ENCODE measurements around the gene SOST.

SOST gene

GRCh38 chr17:43740541-43740940, 18.1 kb downstream of the SOST start:
- no peak for DNase-seq

DNA sequence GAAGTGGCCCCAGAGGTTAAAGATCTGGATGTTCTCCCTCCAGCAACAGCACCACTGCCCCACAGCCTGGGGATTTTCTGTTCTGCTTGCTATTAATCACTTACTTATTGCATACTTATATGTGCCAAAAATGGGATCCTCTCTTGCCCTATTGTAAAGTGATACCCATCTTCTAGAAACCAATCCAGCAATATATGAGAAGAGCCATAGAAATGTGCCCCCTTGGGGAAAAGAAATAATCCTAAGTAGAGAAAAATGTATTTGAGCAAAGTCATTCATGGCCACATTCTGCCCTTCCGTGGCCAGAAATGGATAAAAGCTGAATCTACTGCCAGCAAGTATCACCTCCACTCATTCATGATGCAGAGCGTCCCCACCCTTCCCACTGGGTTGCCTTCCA, 20.9 kb downstream of the SOST start:
- DNase-seq, result no peak

DNA sequence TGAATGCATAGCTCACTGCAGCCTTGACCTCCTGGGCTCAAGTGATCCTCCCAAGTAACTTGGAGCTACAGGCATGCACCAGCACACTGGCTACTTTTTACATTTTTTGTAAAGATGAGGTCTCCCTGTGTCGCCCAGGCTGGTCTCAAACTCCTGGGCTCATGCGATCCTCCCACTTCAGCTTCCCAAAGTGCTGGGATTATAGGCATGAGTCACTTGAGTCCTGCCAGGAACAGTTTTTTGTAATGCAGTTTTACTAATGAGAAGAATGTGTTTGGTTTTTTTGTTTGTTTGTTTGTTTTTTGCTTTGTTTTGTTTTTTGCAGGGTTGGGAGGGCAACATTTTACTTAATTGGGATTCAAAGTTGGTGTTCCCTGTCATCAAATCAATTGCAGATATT, 22.2 kb downstream of the SOST start:
- no peak for DNase-seq

DNA sequence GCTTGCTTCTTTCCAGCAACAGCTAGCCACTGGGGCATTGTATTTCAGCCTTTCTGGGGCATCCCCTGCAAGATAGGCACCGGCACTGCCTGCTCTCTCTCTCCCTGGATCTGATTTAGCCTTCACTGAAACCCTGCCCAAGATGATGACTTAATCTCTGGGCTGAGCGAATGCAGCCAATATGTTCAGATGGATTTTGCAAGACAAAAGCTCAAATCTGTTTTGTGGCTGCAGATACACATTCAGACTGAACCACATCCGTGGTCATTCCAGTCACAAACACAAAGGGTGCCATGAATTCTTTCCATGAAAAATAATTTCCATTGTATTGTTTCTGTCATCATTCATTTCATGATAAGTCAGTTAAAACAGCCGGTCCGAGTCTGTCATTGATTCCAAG, 24.2 kb downstream of the SOST start:
- DNase-seq, result no peak

DNA sequence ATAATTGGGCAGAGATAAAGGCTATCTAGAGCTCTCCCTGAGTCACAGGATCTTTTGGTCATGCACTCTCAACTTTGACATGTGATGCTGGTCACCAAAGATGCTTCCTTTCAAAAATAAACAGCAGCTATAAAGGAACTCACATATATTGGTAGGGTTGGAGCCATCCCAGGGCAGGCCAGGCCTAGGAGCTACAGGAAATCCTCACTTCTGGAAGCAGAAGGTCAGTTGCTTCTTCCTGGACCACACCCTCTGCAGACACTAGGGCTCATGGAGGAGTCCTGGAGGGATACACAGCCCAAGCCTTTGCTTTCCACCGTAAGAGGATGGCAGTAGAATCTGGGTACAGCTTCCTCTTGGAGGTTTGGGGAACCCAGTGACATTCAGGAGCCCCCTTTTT, 24.6 kb downstream of the SOST start:
- no peak for DNase-seq

DNA sequence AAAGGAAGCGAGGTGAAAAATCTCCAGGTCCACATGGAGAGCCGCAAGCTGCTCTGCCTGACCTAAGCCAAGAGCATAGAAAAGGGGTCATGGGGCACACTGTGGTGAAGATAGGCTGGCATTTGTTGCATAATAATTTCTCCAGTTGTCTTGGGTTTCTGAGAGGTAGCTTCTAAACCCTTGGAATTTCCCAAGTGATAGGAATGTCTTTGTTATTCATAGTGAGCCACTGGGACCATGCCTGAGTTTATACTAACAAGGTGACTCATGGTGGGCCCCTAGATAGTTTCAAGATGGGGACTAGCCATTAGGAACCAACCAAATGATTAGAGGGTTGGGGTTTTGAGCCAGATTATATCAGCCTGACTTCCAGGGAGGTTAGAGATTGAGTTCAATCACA, 25.6 kb downstream of the SOST start:
- no peak for DNase-seq

DNA sequence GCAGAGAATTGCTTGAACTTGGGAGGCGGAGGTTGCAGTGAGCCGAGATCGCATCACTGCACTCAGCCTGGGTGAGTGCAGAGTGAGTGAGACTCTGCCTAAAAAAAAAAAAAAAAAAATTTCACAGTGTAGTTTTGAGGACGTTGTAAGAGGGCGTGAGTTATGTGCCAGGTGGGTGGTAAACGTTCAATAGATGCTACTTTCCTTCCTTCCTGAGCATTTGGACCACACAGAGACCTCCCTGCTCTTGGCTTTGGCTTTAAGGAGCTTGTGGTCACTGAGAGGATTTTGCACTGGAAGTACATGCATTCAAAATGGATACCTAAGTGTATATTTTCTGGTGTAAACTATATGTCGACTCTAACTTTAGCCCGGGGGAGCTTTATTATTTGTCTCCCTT, 30.5 kb downstream of the SOST start:
- DNase-seq, result no peak

GRCh38 chr17:43723697-43724359, 34.8 kb downstream of the SOST start:
- DNase-seq, result no peak

DNA sequence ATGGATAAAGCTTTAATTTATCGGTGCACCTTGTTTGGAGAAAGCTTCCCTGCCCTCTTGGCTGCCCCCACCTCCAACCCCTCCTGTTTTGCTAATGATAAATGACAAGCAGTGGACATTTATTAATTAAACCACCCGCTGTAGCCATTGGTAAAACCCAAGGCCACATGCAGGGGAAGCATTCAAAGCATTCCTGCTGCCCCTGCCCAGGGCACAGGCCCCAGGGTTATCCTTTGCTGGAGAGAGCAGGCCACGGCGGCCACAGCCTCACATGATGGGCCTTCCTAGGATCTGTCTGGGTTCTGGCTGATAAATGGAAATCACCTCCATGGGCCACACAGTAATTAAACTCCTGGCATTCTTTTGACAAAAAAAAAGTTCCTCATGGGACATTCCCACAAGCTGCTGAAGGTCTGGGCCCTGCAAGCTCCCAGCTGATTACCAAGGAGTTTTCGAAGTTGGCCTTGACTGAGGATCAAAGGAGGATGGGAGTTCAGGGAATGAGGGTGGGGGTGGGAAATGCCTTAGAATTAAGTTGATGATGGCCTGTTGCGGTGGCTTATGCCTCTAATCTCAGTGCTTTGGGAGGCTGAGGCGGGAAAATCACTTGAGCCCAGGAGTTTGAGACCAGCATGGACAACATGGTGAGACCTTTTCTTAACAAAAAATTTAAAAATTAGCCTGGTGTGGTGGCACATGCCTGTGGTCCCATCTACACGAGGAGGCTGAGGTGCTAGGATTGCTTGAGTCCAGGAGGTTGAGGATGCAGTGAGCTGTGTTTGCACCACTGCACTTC, 35.5 kb downstream of the SOST start:
- DNase-seq, result no peak

DNA sequence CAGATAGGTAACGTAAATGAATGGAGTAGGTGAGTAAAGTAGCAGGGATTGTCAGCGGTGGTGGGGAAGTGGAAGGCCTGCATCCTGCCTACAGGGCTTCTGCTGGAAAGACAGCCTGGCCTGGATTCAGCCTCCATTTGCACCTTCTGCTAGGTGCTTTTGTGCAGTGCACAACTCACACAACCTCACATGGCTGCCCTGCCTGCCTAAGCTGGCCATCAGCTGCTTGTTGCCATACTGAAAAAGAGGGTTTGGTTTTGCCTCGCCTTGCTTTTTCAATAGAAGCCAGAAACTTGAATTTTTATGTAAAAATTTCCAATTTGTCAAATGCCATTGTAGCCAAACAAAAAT, 36.3 kb downstream of the SOST start:
- DNase-seq, result no peak

- DNase-seq, result no peak
Observed at GRCh38 chr17:43721537-43722268, 36.9 kb downstream of the SOST start.

DNA sequence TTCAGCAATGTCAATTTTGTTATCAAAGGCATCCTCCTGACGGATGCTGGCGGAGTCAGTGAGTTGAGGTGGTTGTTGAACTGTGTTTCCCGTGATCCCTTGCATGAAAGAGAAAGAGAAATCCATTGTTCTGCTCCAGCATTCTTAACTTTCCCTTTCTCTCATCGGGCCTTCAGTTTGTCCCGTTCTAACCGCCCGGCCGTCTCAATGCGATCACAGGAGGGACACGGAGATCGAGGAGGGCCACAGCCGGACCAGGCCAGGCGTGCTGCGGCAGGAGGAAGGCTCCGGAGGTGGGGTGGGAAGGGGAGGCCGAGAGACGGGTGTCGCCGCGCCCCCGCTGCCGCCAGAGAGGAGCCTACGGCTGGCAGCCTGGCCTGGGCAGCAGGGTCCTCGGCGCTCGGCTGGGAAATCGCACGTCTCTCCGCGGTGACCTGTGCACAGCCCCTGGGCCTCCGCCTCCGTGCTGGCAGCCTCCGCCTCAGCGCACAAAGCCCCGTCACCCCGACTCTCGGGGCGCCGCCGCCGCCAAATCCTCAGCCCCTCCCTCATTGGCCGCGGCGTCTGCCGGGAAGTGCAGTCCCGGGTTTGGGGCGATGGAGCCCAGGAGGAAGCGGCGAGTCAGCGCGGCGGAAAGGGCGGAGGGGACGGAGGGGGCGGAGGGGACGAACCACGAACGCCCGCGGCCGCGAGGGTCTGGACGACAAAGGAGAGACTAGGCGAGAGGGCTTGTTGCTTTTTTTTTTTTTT, 38.1 kb downstream of the SOST start:
- peak; percentile 24 for DNase-seq

DNA sequence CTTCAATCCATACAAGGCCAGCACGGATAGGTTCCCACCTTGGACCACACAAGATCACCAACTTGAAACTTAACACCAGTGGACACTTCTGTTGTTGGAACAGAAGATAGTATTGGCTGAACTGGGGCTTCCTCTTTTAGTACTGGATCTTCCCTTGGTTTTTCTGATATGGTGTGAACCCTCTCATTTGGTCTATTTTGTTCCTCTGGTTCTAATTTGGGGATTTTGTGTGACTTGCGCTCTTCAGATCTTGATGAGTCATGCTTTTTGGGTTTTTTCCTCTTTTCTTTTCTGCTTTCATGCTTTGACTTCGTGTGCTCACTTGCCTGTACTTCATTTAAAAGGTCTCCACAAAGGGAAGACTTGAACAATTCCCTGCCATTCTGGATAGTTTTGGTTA, 39.0 kb downstream of the SOST start:
- DNase-seq, result no peak

DNA sequence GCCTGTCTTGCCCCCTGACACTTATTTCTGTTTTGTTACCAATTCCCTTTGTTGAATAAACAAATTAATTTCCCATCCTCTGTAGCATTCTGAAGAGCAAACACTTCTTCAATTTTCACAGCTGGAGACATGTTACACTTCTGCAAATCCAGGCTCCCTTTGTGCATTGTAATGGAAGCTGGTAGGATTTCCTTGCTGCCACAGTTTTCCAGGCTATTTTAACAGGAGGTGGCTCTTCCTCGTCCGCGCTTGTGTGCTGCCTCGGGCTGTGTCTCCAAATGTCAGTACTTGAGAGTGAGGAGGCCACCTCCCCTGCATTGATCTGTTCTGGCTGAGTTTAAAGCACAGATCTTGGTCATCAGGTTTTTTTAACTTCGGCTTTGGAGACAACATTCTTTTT, 40.0 kb downstream of the SOST start:
- DNase-seq, result no peak

- DNase-seq, result no peak
Observed at GRCh38 chr17:43717913-43718312, 40.7 kb downstream of the SOST start.

GRCh38 chr17:43714465-43715149, 44.0 kb downstream of the SOST start:
- DNase-seq, result no peak

DNA sequence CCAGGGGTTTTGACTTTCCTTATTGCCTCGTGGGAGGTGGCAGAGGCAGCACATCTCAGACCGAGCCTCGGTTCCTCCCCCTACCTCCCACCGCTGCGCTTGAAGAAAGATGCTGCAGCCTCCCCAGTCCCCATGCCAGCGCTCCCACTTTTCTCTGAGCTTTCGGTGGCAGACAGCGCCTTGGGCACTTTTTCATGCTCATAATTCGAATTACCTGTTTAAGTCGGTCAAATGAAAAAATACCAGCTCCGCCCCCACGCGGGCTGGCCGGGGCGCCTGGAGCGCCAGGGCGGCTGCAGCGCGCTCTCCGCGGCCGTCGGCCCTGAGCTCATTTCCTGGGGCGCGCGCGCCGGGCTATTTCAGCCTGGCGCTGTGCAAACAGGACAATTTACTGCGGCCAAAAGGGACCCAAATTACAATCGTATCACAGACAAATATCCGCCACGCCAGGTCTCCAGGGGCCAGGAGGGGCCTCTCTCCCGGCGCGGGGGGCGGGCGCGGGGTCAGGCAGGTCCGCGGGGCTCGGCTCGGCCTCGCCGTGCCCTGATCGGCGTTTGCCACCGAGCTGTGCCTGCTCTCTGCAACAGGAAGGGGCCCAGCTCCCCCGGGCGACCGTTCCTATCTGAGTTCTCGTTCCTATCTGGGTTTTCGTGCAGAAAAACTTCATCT, 45.0 kb downstream of the SOST start:
- no peak for DNase-seq

- no peak for DNase-seq
Observed at GRCh38 chr17:43712397-43712796, 46.2 kb downstream of the SOST start.

DNA sequence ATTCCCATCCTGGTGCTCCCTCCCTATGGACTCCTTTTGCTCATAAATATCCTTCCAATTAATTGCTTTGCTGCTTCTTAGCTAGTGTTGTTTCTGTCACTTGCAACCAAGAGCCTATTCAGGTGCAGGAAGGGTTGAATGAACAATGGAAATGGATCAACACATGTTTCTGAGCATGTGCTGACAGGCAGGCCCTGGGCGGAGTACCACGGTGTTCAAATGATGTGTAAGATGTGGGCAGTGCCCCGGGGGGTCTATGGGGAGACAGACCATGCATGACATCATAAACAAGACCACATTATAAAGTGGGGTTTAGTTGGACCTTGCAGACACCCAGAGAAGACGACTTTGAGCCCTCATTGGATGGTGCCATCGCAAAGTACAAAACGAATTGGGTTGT, 48.5 kb downstream of the SOST start:
- no peak for DNase-seq

- no peak for DNase-seq
Observed at GRCh38 chr17:43709210-43709609, 49.4 kb downstream of the SOST start.

DNA sequence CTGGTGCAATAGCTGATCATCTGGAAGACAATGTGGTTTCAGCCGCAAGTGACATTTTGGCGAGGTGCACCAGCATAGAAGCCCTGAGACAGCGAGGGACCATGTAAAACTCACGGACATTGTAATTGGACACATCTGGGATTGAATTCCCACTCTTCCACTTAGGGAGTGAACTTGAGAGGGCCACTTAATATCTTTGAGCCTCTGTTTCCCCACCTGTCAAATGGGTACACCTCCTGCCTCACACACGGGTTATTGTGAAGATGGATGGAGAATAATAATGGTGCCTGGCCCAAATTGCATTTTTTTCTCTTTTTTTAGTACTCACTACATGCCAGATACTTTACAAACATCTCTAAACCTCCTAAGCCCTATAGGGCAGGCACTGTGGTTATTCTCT, 51.4 kb downstream of the SOST start:
- DNase-seq, result no peak

DNA sequence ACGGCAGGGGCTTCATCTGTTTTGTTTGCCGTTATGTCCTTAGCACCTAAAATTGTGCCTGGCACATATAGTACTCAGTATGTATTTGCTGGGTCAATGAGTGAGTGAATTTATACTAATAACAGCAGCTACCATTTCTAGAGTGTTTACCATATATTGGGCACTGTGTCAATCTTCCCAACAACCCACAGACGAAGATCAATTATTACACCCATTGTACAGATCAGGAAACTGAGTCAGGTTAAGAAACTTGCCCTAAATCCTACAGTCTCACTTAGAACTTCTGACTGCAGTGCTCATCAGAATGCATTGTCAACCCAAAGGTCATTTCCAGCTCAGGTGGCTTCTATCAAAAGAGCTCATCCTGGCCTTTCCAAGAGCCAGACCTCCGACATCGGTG, 52.4 kb downstream of the SOST start:
- no peak for DNase-seq

Measured in NCI-H2171 (cell line).